ENCODE data around the gene PDS5A.
"Not testable (repeated sequence)": the region's sequence is repeated elsewhere in the genome, so short reads cannot be mapped to it uniquely, and the experiment has no call there.

Gene PDS5A

GRCh38 chr4:39977489-39978377, at the start of gene PDS5A:
Gene PDS5A, minus strand, starts transcription at chr4:39977911. Its CDS starts 1,334 bp downstream, at chr4:39976577.
- Histone ChIP-seq H3K27ac (peak within 1 kb of the TSS; percentile 94), H3K9me3 (ENCODE audit: severe bottlenecking) (no peaks in the 10 kb centered on the region)

GRCh38 chr4:40024049-40024448, 46.3 kb upstream of the PDS5A start:
- not testable (repeated sequence) for H3K27me3 ChIP-seq (ENCODE audit: insufficient read depth, low read depth, severe bottlenecking); H3K36me3 ChIP-seq; H3K9me3 ChIP-seq (ENCODE audit: severe bottlenecking); H3K27ac ChIP-seq; DNase-seq; H3K4me3 ChIP-seq (ENCODE audit: low read depth, low read length)

More at GRCh38 chr4:39977489-39978377, at the start of gene PDS5A:
- peaks cover 42% of the 10 kb centered on the region for H3K36me3 ChIP-seq
- H3K27me3 ChIP-seq (ENCODE audit: insufficient read depth, low read depth, severe bottlenecking): no peaks in the 10 kb centered on the region
- DNase-seq: peak; percentile 93
- peak; percentile 97 for TF ChIP-seq CTCF (IDR thresholded peaks at IDR 0.05; ENCODE audit: low read depth, low read length)
- peak within 1 kb of the TSS; percentile 99 for H3K4me3 ChIP-seq (ENCODE audit: low read depth, low read length)

GRCh38 chr4:40021116-40021515, 43.4 kb upstream of the PDS5A start:
- H3K36me3 ChIP-seq; H3K9me3 ChIP-seq (ENCODE audit: severe bottlenecking); H3K27me3 ChIP-seq (ENCODE audit: insufficient read depth, low read depth, severe bottlenecking); H3K27ac ChIP-seq; H3K4me3 ChIP-seq (ENCODE audit: low read depth, low read length); DNase-seq: not testable (repeated sequence)

- no peak for TF ChIP-seq CTCF (IDR thresholded peaks at IDR 0.05; ENCODE audit: low read depth, low read length)
- no peak overlapping the region for H3K27ac ChIP-seq
- H3K27me3 ChIP-seq (ENCODE audit: insufficient read depth, low read depth, severe bottlenecking): no peaks in the 10 kb centered on the region
- no peaks in the 10 kb centered on the region for H3K9me3 ChIP-seq (ENCODE audit: severe bottlenecking)
- no peaks in the 10 kb centered on the region for H3K36me3 ChIP-seq
- no peak overlapping the region for H3K4me3 ChIP-seq (ENCODE audit: low read depth, low read length)
- no peak for DNase-seq
Measured at GRCh38 chr4:40020221-40020620, 42.5 kb upstream of the PDS5A start.

- no peak for DNase-seq
- H3K27me3 ChIP-seq (ENCODE audit: insufficient read depth, low read depth, severe bottlenecking): no peaks in the 10 kb centered on the region
- no peaks in the 10 kb centered on the region for H3K36me3 ChIP-seq
- H3K9me3 ChIP-seq (ENCODE audit: severe bottlenecking): no peaks in the 10 kb centered on the region
- no peak overlapping the region for H3K27ac ChIP-seq
- H3K4me3 ChIP-seq (ENCODE audit: low read depth, low read length): no peak overlapping the region
- TF ChIP-seq CTCF (IDR thresholded peaks at IDR 0.05; ENCODE audit: low read depth, low read length): no peak
Measured at GRCh38 chr4:40016007-40016406, 38.3 kb upstream of the PDS5A start.

- TF ChIP-seq CTCF (IDR thresholded peaks at IDR 0.05; ENCODE audit: low read depth, low read length): no peak
Measured at GRCh38 chr4:40003986-40004385, 26.3 kb upstream of the PDS5A start.

More at GRCh38 chr4:40003986-40004385, 26.3 kb upstream of the PDS5A start:
- DNase-seq: no peak
- H3K27ac ChIP-seq: no peak overlapping the region
- H3K9me3 ChIP-seq (ENCODE audit: severe bottlenecking): peaks cover 13% of the 10 kb centered on the region
- no peaks in the 10 kb centered on the region for H3K36me3 ChIP-seq
- H3K4me3 ChIP-seq (ENCODE audit: low read depth, low read length): no peak overlapping the region
- H3K27me3 ChIP-seq (ENCODE audit: insufficient read depth, low read depth, severe bottlenecking): no peaks in the 10 kb centered on the region
